Esophagus squamous epithelium (tissue), 5 donors: Measurements from ENCODE around the gene FGGY. TPM values are rescaled to one million over a fixed set of nuclear protein-coding genes. Genes with fewer than 3 reads are reported as not detected.
A peak's percentile ranks its signal among the peaks of the same experiment; 100 is the strongest.

ENCODE experiments used
- DNase-seq: peaks from one replicate; lab custom pipeline; 2025; lab: John Stamatoyannopoulos, UW
- H3K27ac ChIP-seq, 4 donors: fragments of 200-600 bp; sonication (generic); one replicate each; pipeline ENCODE4 v1.5.1; 2016 to 2019; ENCODE audit warnings: mild to moderate bottlenecking in 1 of 4
- H3K27me3 ChIP-seq, 4 donors: fragments of 200-600 bp; sonication (generic); 1 replicate in 3 of 4; 2 replicates in 1 of 4; pipeline versions ENCODE4 v1.5.1 to v1.6.0; 2017 to 2021; ENCODE audit warnings: antibody characterized with exemption in 1 of 4
- H3K36me3 ChIP-seq, 3 donors: fragments of 200-600 bp; sonication (generic); one replicate each; pipeline ENCODE4 v1.5.1; 2016 to 2019
- H3K4me1 ChIP-seq, 3 donors: fragments of 200-600 bp; sonication (generic); one replicate each; pipeline ENCODE4 v1.5.1; 2017 to 2019
- H3K4me3 ChIP-seq, 4 donors: fragments of 200-600 bp; sonication (generic); 1 replicate in 3 of 4; 2 replicates in 1 of 4; pipeline ENCODE4 v1.5.1; 2016 to 2019; ENCODE audit warnings: mild to moderate bottlenecking in 2 of 4, moderate library complexity in 1 of 4
- H3K9me3 ChIP-seq, 3 donors: fragments of 200-600 bp; sonication (generic); one replicate each; pipeline ENCODE4 v1.5.1; 2016 to 2019
- CTCF ChIP-seq, 6 experiments: fragments of 450-650 bp in 4 of 6; fragments of 200-600 bp in 2 of 6; sonication (generic) in 2 of 6; IDR thresholded peaks; one replicate each; pipeline ENCODE4 v1.5.1; 2016 to 2019; ENCODE audit warnings: antibody characterized with exemption in 6 of 6, mild to moderate bottlenecking in 4 of 6, moderate library complexity in 4 of 6
- POLR2A ChIP-seq, 4 donors: fragments of 450-650 bp; IDR thresholded peaks; one replicate each; pipeline ENCODE4 v1.6.1; 2017; ENCODE audit warnings: antibody characterized with exemption in 4 of 4, mild to moderate bottlenecking in 4 of 4, moderate library complexity in 3 of 4
- WGBS, 2 donors: methylation state at CpG; one replicate each; pipeline ENCODE4 v1.1.5; 2018; 5-methylcytosine and 5-hydroxymethylcytosine counted together
- intact Hi-C: fragments of 100-400 bp; cut with DNase I; formaldehyde crosslinking; loops from one replicate; pipeline ENCODE4 v1.15.0; 2022
- total RNA-seq, 4 donors: library from RNA; depleted of rRNA; stranded (reverse); fragments of >200 nt; gene quantifications; one replicate each; pipeline ENCODE4 v1.1.0, GENCODE V29; 2016
- donor health status: DM: yes; HTN: yes; CAD: no.

FGGY gene
- total RNA-seq, 4 donors from 2014 or later = 6.0 to 18.1 (median 9.3) TPM

- peak overlapping the region in 3 of 4 donors; percentile 19 to 53 (median 53) for H3K27ac ChIP-seq
- no peaks in the 10 kb centered on the region for H3K27me3 ChIP-seq
- intact Hi-C loops = no loop called here
- TF ChIP-seq POLR2A (IDR thresholded peaks at IDR 0.05) (no peak), CTCF (IDR thresholded peaks at IDR 0.05) (no peak)
- WGBS, 2 donors = 69 to 89% methylated on average over 2 of the region's 2 CpGs
- H3K4me3 ChIP-seq = no peak overlapping the region
- peaks cover 0 to 16% (median 6%) of the 10 kb centered on the region in 3 donors for H3K4me1 ChIP-seq
- no peak for DNase-seq
- no peaks in the 10 kb centered on the region for H3K36me3 ChIP-seq
- H3K9me3 ChIP-seq = no peaks in the 10 kb centered on the region
Measured at GRCh38 chr1:59521456-59521855, 224.6 kb downstream of the FGGY start.

GRCh38 chr1:59522925-59523505 lies 226.1 kb downstream of the FGGY start:
- WGBS, 2 donors = 83 to 91% methylated on average over 4 of the region's 4 CpGs
- Histone ChIP-seq H3K27me3 (no peaks in the 10 kb centered on the region), H3K9me3 (no peaks in the 10 kb centered on the region), H3K27ac (no peak overlapping the region), H3K4me3 (no peak overlapping the region), H3K4me1 (peaks cover 0 to 16% (median 6%) of the 10 kb centered on the region in 3 donors), H3K36me3 (no peaks in the 10 kb centered on the region)
- no peak for TF ChIP-seq POLR2A (IDR thresholded peaks at IDR 0.05)
- TF ChIP-seq CTCF (IDR thresholded peaks at IDR 0.05) = no peak
- intact Hi-C loops = no loop called here
- no peak for DNase-seq

GRCh38 chr1:59523745-59524450 lies 227.0 kb downstream of the FGGY start:
- H3K27me3 ChIP-seq = no peaks in the 10 kb centered on the region
- no peaks in the 10 kb centered on the region for H3K9me3 ChIP-seq
- intact Hi-C loops = no loop called here
- H3K27ac ChIP-seq = no peak overlapping the region
- peaks cover 0 to 16% (median 6%) of the 10 kb centered on the region in 3 donors for H3K4me1 ChIP-seq
- H3K4me3 ChIP-seq = no peak overlapping the region
- H3K36me3 ChIP-seq = no peaks in the 10 kb centered on the region
- TF ChIP-seq CTCF (IDR thresholded peaks at IDR 0.05) (no peak), POLR2A (IDR thresholded peaks at IDR 0.05) (no peak)
- 90 to 96% methylated on average over 4 of the region's 12 CpGs for WGBS, 2 donors
- no peak for DNase-seq

- TF ChIP-seq POLR2A (IDR thresholded peaks at IDR 0.05) (no peak), CTCF (IDR thresholded peaks at IDR 0.05) (no peak)
- WGBS, 2 donors = 79 to 92% methylated on average over 1 of the region's 1 CpG
- H3K4me1 ChIP-seq = peaks cover 0 to 5% (median under 1%) of the 10 kb centered on the region in 3 donors
- no peaks in the 10 kb centered on the region for H3K9me3 ChIP-seq
- intact Hi-C loops = no loop called here
- no peak for DNase-seq
- no peaks in the 10 kb centered on the region for H3K27me3 ChIP-seq
- no peak overlapping the region for H3K4me3 ChIP-seq
- no peaks in the 10 kb centered on the region for H3K36me3 ChIP-seq
- H3K27ac ChIP-seq = no peak overlapping the region
Measured at GRCh38 chr1:59526240-59526639, 229.3 kb downstream of the FGGY start.

- no peaks in the 10 kb centered on the region for H3K27me3 ChIP-seq
- H3K27ac ChIP-seq = no peak overlapping the region
- H3K4me1 ChIP-seq = no peaks in the 10 kb centered on the region
- H3K4me3 ChIP-seq = no peak overlapping the region
- intact Hi-C loops = no loop called here
- no peak for TF ChIP-seq CTCF (IDR thresholded peaks at IDR 0.05)
- TF ChIP-seq POLR2A (IDR thresholded peaks at IDR 0.05) = no peak
- H3K36me3 ChIP-seq = no peaks in the 10 kb centered on the region
- DNase-seq = no peak
- 90 to 92% methylated on average over 2 to 3 of the region's 3 CpGs for WGBS, 2 donors
- no peaks in the 10 kb centered on the region for H3K9me3 ChIP-seq
Measured at GRCh38 chr1:59528471-59528870, 231.6 kb downstream of the FGGY start.
